HepG2 (cell line): ENCODE measurements around the gene WIZ. TPM values are rescaled to one million over a fixed set of nuclear protein-coding genes. Genes with fewer than 3 reads are reported as not detected.

Experiments used
- ATAC-seq: fragments of 200-7000 bp; cut with Tn5 transposase; 3 replicates; pipeline ENCODE4 v1.9.1; 2020; ENCODE audit warnings: mild to moderate bottlenecking, moderate library complexity
- BruUV-seq: library from RNA; stranded (reverse); fragments of 400-500 nt; replicated peaks from 2 replicates; lab custom pipeline; 2021; lab: Mats Ljungman, UMichigan
- CTCF ChIA-PET: fragments of 300-600 bp; formaldehyde crosslinking; extraction: SDS; loops from one replicate; lab custom pipeline; 2021; ENCODE audit warnings: low total read pairs, inconsistent platforms, low intra/inter-chr PET ratio; lab: Yijun Ruan, JAX
- POLR2A ChIA-PET: fragments of 350-600 bp; sonication (Branson Sonifier 250); formaldehyde crosslinking; loops from one replicate; lab custom pipeline; 2020; ENCODE audit warnings: antibody characterized with exemption, inconsistent platforms; lab: Yijun Ruan, JAX
- DNase-seq: peaks from one replicate; pipeline ENCODE4 v3.0.0-alpha.2; 2015; ENCODE audit warnings: low spot score
- FAIRE-seq: peaks from 3 replicates; lab custom pipeline; 2011; peaks lifted over from hg19 to GRCh38; lab: Jason Lieb, UNC
- H2AFZ ChIP-seq: one replicate; pipeline ENCODE4 v1.6.1; 2011; ENCODE audit warnings: low read length, inconsistent platforms
- H3K27ac ChIP-seq: fragments of 300-600 bp; 3 replicates; pipeline ENCODE4 v1.8.0; 2011; ENCODE audit warnings: mixed run types, mild to moderate bottlenecking, mixed read lengths, low read length, inconsistent platforms; ENCODE audit not compliant: insufficient read depth; ENCODE audit errors: extremely low read length
- H3K27me3 ChIP-seq, 2 experiments: fragments of 200-600 bp in 1 of 2; 2 replicates in 1 of 2; 3 replicates in 1 of 2; pipeline versions ENCODE4 v1.6.0 to v1.8.0; 2011; ENCODE audit warnings: low read length in 2 of 2, mild to moderate bottlenecking in 2 of 2, moderate library complexity in 2 of 2, inconsistent platforms in 1 of 2; ENCODE audit not compliant: insufficient read depth in 2 of 2, control insufficient read depth in 1 of 2
- H3K36me3 ChIP-seq, 2 experiments: fragments of 200-600 bp in 1 of 2; replicated peaks in 1 of 2; 2 replicates in 1 of 2; 3 replicates in 1 of 2; pipeline versions ENCODE4 v1.5.1 to v1.8.0; 2011; ENCODE audit warnings: low read length in 2 of 2, inconsistent platforms in 1 of 2; ENCODE audit not compliant: insufficient read depth in 2 of 2, control insufficient read depth in 1 of 2
- H3K4me1 ChIP-seq: 2 replicates; pipeline ENCODE4 v1.5.1; 2012; ENCODE audit warnings: low read length, inconsistent platforms; ENCODE audit not compliant: insufficient read depth
- H3K4me2 ChIP-seq: 2 replicates; pipeline ENCODE4 v1.6.0; 2011; ENCODE audit warnings: low read depth, low read length, inconsistent platforms
- H3K4me3 ChIP-seq, 3 experiments: fragments of 200-600 bp in 1 of 3; sonication (generic), shearing (Covaris generic) in 1 of 3; replicated peaks in 1 of 3; 2 replicates each; pipeline ENCODE4 v1.5.1; 2011 to 2016; ENCODE audit warnings: low read length in 3 of 3, inconsistent platforms in 2 of 3, low read depth in 2 of 3, mild to moderate bottlenecking in 2 of 3, control low read depth in 1 of 3, mixed read lengths in 1 of 3; ENCODE audit not compliant: insufficient read depth in 1 of 3
- H3K79me2 ChIP-seq: one replicate; pipeline ENCODE4 v1.6.1; 2011; ENCODE audit warnings: low read length, inconsistent platforms; ENCODE audit not compliant: insufficient read depth
- H3K9ac ChIP-seq: 2 replicates; pipeline ENCODE4 v1.6.0; 2011; ENCODE audit warnings: mild to moderate bottlenecking, low read depth, low read length, inconsistent platforms; ENCODE audit not compliant: insufficient read depth
- H3K9me3 ChIP-seq: 2 replicates; pipeline ENCODE4 v1.5.1; 2012; ENCODE audit warnings: mild to moderate bottlenecking, low read length
- H4K20me1 ChIP-seq: 2 replicates; pipeline ENCODE4 v1.6.0; 2011; ENCODE audit warnings: inconsistent platforms, mild to moderate bottlenecking, low read length, moderate library complexity; ENCODE audit not compliant: insufficient read depth
- EZH2 ChIP-seq: conservative IDR thresholded peaks from 2 replicates; pipeline ENCODE4 v1.6.1; 2012; ENCODE audit warnings: mild to moderate bottlenecking, low read depth, low read length, moderate library complexity
- RBFOX2 ChIP-seq: fragments of 200-400 bp; formaldehyde crosslinking; IDR thresholded peaks from 2 replicates; pipeline ENCODE4 v1.6.1; 2017; ENCODE audit warnings: low read depth, mild to moderate bottlenecking, low read length
- ZNF768 ChIP-seq: sonication (generic); formaldehyde crosslinking; IDR thresholded peaks from 2 replicates; pipeline ENCODE4 v1.4.0; 2020; ENCODE audit warnings: missing genetic modification reagents
- WGBS: methylation state at CpG from one replicate; pipeline ENCODE4 v1.1.6; 2017; ENCODE audit warnings: low lambda C conversion rate; 5-methylcytosine and 5-hydroxymethylcytosine counted together
- in situ Hi-C: cut with HindIII; loops from 2 replicates; pipeline ENCODE4 v1.10.0; 2017; ENCODE audit warnings: low pct_unique_long_range_greater_than_20kb; ENCODE audit not compliant: extremely low pct_ligation_motif_present
- intact Hi-C: fragments of 100-400 bp; cut with micrococcal nuclease; formaldehyde crosslinking; loops from one replicate; pipeline ENCODE4 v1.10.0; 2022; ENCODE audit not compliant: unreplicated experiment
- polyA plus RNA-seq, 8 experiments: library from polyadenylated mRNA; depleted of rRNA in 3 of 8; stranded (reverse) in 7 of 8; unstranded in 1 of 8; fragments of >200 nt; fragmentation: Illumina TruSeq in 4 of 8; extraction: Trizol in 4 of 8; gene quantifications; 2 replicates each; pipeline versions ENCODE4 v1.2.1 to v1.2.3, GENCODE V29; 2011 to 2016; ENCODE audit warnings: low read depth in 4 of 8, missing spikeins in 1 of 8, mixed read lengths in 1 of 8; ENCODE audit not compliant: insufficient read depth in 1 of 8
- total RNA-seq, 5 experiments: library from RNA; depleted of rRNA; stranded (reverse); fragments of >200 nt; fragmentation: Illumina TruSeq; extraction: Trizol; gene quantifications; 2 replicates each; pipeline ENCODE4 v1.2.3, GENCODE V29; 2016; ENCODE audit warnings: low read depth in 1 of 5
- TF ChIP-seq, protein P1 (sequence below): IDR thresholded peaks from 2 replicates; pipeline ENCODE4 v1.6.1; 2016; ENCODE audit warnings: mild to moderate bottlenecking

WIZ gene
- total and polyA plus RNA-seq, 2 of the 13 experiments (the other 11 are each of a cell fraction or from before 2014, with no cell fraction given), result 4.7 to 4.8 TPM

DNA sequence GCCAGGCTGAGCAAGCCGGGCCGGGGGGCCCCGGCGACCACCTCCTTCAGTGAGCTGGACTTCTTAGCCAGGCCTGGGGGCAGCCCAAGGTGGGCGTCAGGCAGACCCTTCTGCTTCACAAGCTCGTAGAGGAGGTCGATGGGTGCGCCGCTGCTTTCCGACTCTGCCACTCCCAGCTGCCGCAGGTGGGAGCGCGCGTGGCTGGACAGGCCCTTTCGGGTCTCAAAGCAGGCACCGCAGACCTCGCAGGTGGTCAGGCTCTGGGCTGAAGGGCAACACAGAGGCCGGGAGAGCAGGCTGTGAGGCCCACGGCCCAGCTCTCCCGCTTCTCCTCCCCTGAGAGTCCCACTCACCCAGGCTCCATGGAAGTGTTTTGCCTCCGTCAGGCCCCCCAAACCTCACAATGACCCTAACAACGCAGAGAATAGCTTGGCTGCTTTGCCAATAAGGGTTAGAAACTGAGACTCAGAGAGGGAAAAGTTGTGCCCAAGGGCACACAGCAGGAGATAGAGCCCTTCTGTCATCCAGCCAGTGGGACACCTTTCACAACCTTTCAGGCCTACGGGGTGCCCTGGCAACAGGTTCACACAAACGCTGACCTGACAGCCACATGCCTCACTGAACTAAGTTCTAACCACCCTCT, 19.8 kb downstream of the WIZ start:
- FAIRE-seq, result no peak
- CTCF ChIA-PET, result no interaction called here
- Histone ChIP-seq H3K4me1 (peaks cover 23% of the 10 kb centered on the region), H3K36me3 (peaks cover 16 to 25% of the 10 kb centered on the region in 2 experiments; a peak in 4 of 5 replicates), H3K27me3 (no peaks in the 10 kb centered on the region; a peak in 2 of 5 replicates), H3K4me2 (no peak overlapping the region), H3K9me3 (no peaks in the 10 kb centered on the region), H3K27ac (no peak overlapping the region), H3K4me3 (no peak overlapping the region), H3K79me2 (peaks cover 24% of the 10 kb centered on the region), H3K9ac (no peak overlapping the region), H4K20me1 (no peaks in the 10 kb centered on the region), H2AFZ (no peak overlapping the region)
- POLR2A ChIA-PET, result interaction anchor here (1.0 to 2.0 kb wide), 2 partner anchors 11 kb away, joined by 4 to 10 read pairs; partner anchors contain the start of gene AKAP8L
- in situ Hi-C loops (loop anchor here (10.0 kb wide), 1 partner anchor 125 kb away; no protein-coding TSS in a partner anchor), intact Hi-C loops (loop anchor here (5.0 kb wide), 1 partner anchor 127 kb away; no protein-coding TSS in a partner anchor)
- no TSS peak for BruUV-seq
- no peak for DNase-seq
- WGBS, result 97% methylated on average over 6 of the region's 24 CpGs
- no peak for ATAC-seq
- TF ChIP-seq EZH2 (no peak), ZNF768 (CRISPR knock-in tag) (peak; percentile 87), RBFOX2 (peak; percentile 48; the same call in 1 of the 2 replicates)
- TF ChIP-seq, protein P1, sequence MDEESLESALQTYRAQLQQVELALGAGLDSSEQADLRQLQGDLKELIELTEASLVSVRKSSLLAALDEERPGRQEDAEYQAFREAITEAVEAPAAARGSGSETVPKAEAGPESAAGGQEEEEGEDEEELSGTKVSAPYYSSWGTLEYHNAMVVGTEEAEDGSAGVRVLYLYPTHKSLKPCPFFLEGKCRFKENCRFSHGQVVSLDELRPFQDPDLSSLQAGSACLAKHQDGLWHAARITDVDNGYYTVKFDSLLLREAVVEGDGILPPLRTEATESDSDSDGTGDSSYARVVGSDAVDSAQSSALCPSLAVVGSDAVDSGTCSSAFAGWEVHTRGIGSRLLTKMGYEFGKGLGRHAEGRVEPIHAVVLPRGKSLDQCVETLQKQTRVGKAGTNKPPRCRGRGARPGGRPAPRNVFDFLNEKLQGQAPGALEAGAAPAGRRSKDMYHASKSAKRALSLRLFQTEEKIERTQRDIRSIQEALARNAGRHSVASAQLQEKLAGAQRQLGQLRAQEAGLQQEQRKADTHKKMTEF (CRISPR knock-in tag), result no peak
